Measurements from ENCODE around the gene LDLRAD4.

GRCh38 chr18:13553449-13553848 lies 334.9 kb downstream of the LDLRAD4 start:
- no peak for TF ChIP-seq EZH2 (IDR thresholded peaks at IDR 0.05; ENCODE audit: borderline replicate concordance, insufficient read depth, low read depth, low read length, poor library complexity, severe bottlenecking)
- no peak for TF ChIP-seq CTCF (IDR thresholded peaks at IDR 0.05)
